HG02642 (cell line): ENCODE measurements around the gene CRISPLD2.

ENCODE experiments used
- ATAC-seq: cut with Tn5 transposase; IDR thresholded peaks from one replicate; pipeline ENCODE4 v1.9.1; 2021; ENCODE audit warnings: mild to moderate bottlenecking; ENCODE audit not compliant: unreplicated experiment, poor library complexity

Gene CRISPLD2

GRCh38 chr16:84947996-84948850, 128.4 kb downstream of the CRISPLD2 start:
- ATAC-seq: no peak

GRCh38 chr16:84948851-84949610, 129.2 kb downstream of the CRISPLD2 start:
- ATAC-seq: no peak

GRCh38 chr16:84949772-84950436, 130.1 kb downstream of the CRISPLD2 start:
- ATAC-seq: no peak

- ATAC-seq: no peak
Measured at GRCh38 chr16:84950906-84951305, 131.1 kb downstream of the CRISPLD2 start.

GRCh38 chr16:84952335-84953189, 132.8 kb downstream of the CRISPLD2 start:
- ATAC-seq: peak; percentile 51

- no peak for ATAC-seq
Measured at GRCh38 chr16:84953190-84953746, 133.5 kb downstream of the CRISPLD2 start.

GRCh38 chr16:84955427-84955826, 135.6 kb downstream of the CRISPLD2 start:
- no peak for ATAC-seq

- ATAC-seq: no peak
Measured at GRCh38 chr16:84957192-84957591, 137.4 kb downstream of the CRISPLD2 start.

- ATAC-seq: no peak
Measured at GRCh38 chr16:84957792-84958191, 138.0 kb downstream of the CRISPLD2 start.
